Lung (tissue), 12 donors: ENCODE results near the gene GAN. TPM values are rescaled to one million over a fixed set of nuclear protein-coding genes. Genes with fewer than 3 reads are reported as not detected.

ENCODE experiments used
- ATAC-seq: fragments of 200-7000 bp; cut with Tn5 transposase; one replicate; pipeline ENCODE4 v1.9.1; 2020; ENCODE audit warnings: moderate number of reproducible peaks; ENCODE audit not compliant: insufficient read depth, low FRiP score
- DNase-seq, 3 donors: peaks; one replicate each; pipeline ENCODE4 v3.0.0-alpha.2; 2013 to 2017
- H3K27ac ChIP-seq, 2 donors: one replicate each; pipeline ENCODE4 v1.5.1; 2013; ENCODE audit warnings: mild to moderate bottlenecking in 2 of 2, moderate library complexity in 2 of 2, control low read depth in 1 of 2, inconsistent platforms in 1 of 2, low read depth in 1 of 2, low read length in 1 of 2
- H3K27me3 ChIP-seq, 3 donors: one replicate each; pipeline ENCODE4 v1.5.1; 2013; ENCODE audit warnings: low read length in 2 of 3; ENCODE audit not compliant: control insufficient read depth in 3 of 3, insufficient read depth in 3 of 3
- H3K36me3 ChIP-seq, 4 donors: one replicate each; pipeline ENCODE4 v1.5.1; 2013; ENCODE audit warnings: low read length in 4 of 4, mild to moderate bottlenecking in 1 of 4, moderate library complexity in 1 of 4; ENCODE audit not compliant: control insufficient read depth in 4 of 4, insufficient read depth in 4 of 4
- H3K4me1 ChIP-seq, 5 donors: one replicate each; pipeline ENCODE4 v1.5.1; 2013; ENCODE audit warnings: low read length in 5 of 5, mild to moderate bottlenecking in 2 of 5, moderate library complexity in 1 of 5; ENCODE audit not compliant: control insufficient read depth in 5 of 5, insufficient read depth in 5 of 5
- H3K4me3 ChIP-seq: one replicate; pipeline ENCODE4 v1.5.1; 2013; ENCODE audit warnings: mild to moderate bottlenecking, control low read depth, moderate library complexity
- H3K9ac ChIP-seq, 2 donors: one replicate each; pipeline ENCODE4 v1.5.1; 2013; ENCODE audit warnings: low read length in 2 of 2, control low read depth in 1 of 2; ENCODE audit not compliant: insufficient read depth in 1 of 2
- H3K9me3 ChIP-seq, 4 donors: one replicate each; pipeline ENCODE4 v1.5.1; 2013; ENCODE audit warnings: low read length in 3 of 4, mild to moderate bottlenecking in 1 of 4, moderate library complexity in 1 of 4; ENCODE audit not compliant: control insufficient read depth in 4 of 4, insufficient read depth in 3 of 4
- WGBS, 2 donors: extraction: QIAGEN DNeasy Blood & Tissue Kit; methylation state at CpG; one replicate each; pipeline ENCODE4 v1.1.7; 2013; 5-methylcytosine and 5-hydroxymethylcytosine counted together
- polyA plus RNA-seq, 2 donors: library from polyadenylated mRNA; stranded (reverse); fragments of 200-250 nt; gene quantifications; one replicate each; pipeline ENCODE4 v1.2.1, GENCODE V29; 2013
- total RNA-seq, 2 donors: library from RNA; depleted of rRNA in 1 of 2; stranded (reverse); fragments of >200 nt in 1 of 2; gene quantifications; one replicate each; pipeline ENCODE4 v1.2.1, GENCODE V29; 2014 to 2021
- TF ChIP-seq, protein P1 (sequence below): IDR thresholded peaks from 2 replicates; pipeline ENCODE4 v1.5.1; 2012; ENCODE audit warnings: mild to moderate bottlenecking; ENCODE audit errors: control extremely low read depth, extremely low read depth
- donor health status: control.
- donor health status: control.
- donor health status: Bipolar disorder and iron deficiency.
- donor health status: healthy.
- donor health status: DM: yes; HTN: yes; CAD: no.

The GAN gene
- total and polyA plus RNA-seq, 4 donors, result 0.76 to 9.0 (median 4.4) TPM

DNA sequence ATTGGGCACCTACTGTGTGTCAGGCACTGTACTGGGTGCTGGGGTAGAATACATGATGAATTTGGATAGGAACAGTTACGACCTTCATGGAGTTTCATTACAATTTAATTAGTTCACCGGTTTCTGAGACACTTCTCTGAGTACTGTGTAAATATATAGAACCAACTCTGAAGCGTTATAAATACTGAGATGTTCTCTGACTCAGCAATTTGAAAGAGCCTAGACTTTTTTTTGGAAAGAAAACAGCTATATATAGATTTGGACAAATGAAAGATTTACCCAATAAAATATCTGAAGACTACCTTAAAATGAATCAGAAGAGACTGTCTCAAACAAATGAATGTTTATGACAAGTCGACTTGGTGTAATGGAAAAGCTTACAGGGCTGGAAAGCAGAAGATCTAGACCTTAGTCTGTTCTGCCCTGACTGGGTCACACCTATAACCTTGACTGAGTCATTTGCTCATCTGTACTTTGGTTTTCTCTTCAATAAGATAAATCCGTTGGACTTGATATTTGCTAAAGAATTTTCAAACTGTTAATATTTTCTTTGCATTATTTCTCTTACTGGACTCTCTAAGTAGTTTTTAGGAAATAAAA is 4.6 kb upstream of the GAN start:
- H3K4me3 ChIP-seq, result no peak overlapping the region
- ATAC-seq, result no peak
- H3K36me3 ChIP-seq, result peaks cover 0 to 4% (median 0%) of the 10 kb centered on the region in 4 donors
- no peak overlapping the region for H3K27ac ChIP-seq
- 80 to 82% methylated on average over 5 of the region's 5 CpGs for WGBS, 2 donors
- H3K4me1 ChIP-seq, result peaks cover 7 to 12% (median 9%) of the 10 kb centered on the region in 5 donors
- H3K9ac ChIP-seq, result no peak overlapping the region
- DNase-seq, result no peak
- TF ChIP-seq, protein P1, sequence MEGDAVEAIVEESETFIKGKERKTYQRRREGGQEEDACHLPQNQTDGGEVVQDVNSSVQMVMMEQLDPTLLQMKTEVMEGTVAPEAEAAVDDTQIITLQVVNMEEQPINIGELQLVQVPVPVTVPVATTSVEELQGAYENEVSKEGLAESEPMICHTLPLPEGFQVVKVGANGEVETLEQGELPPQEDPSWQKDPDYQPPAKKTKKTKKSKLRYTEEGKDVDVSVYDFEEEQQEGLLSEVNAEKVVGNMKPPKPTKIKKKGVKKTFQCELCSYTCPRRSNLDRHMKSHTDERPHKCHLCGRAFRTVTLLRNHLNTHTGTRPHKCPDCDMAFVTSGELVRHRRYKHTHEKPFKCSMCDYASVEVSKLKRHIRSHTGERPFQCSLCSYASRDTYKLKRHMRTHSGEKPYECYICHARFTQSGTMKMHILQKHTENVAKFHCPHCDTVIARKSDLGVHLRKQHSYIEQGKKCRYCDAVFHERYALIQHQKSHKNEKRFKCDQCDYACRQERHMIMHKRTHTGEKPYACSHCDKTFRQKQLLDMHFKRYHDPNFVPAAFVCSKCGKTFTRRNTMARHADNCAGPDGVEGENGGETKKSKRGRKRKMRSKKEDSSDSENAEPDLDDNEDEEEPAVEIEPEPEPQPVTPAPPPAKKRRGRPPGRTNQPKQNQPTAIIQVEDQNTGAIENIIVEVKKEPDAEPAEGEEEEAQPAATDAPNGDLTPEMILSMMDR, result no peak
- H3K27me3 ChIP-seq, result no peaks in the 10 kb centered on the region
- no peaks in the 10 kb centered on the region for H3K9me3 ChIP-seq

DNA sequence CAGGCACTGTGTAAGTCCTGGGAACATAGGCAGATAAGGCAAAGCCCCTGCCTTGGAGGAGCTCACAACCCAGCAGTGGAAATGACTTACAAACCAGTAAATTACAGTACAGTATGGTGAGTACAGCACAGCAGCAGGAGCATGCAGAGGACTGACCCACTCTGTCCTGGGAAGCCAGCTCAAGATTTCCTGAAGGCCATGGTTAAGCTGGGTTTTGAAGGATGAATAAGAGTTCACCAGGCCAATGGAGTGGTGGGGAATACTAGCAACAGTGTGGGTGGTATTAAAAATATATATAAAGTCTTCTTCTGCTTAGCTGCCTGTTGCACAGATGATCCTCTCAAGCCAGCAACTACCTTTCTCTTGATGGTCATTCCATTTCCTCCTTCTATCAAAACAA is 3.0 kb upstream of the GAN start:
- no peaks in the 10 kb centered on the region for H3K9me3 ChIP-seq

DNA sequence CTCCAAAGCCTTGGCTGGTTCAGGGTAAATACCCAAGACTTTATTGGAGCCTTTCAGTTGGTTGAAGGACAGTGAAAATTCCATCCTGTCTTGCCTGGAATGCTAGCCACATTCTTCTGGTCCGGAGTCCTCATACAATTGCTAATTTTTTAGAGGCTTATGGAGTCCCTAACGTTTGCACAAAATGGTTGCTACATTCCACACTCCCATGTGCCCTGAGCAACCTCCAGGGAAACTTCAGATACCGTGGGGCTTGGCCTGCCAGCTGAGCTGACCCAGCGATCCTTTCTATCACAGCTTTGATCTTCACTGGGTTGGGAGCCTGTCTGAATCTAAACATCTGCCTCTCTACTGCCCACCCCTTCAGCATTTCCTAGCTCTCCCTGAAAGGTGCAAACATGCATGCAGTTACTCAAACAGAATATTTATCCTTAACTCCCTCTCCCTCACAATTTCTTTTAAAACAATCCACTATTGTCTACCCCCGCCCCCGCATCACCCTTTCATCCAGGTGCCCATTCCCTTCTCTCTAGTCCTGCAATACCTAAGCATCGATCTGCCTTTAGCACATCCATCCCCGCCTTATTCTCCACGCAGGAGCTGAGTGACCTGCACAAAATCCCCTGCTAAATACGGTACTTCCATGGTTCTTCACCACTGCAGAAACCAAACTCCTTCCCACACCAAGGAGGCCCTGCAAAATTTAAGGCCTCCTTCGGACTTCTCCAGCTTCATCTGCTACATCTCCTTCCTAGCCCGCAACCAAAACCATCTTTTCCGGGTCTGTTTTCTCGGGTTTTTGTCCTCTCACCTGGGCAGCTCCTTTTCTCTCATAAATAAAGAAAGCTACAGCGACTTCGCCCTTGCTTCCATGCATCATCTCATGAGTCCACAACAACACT is 810 bp upstream of the GAN start:
- DNase-seq (peak in 1 of 3 donors; percentile 13), ATAC-seq (no peak)
- Histone ChIP-seq H3K27me3 (no peaks in the 10 kb centered on the region), H3K9me3 (no peaks in the 10 kb centered on the region), H3K36me3 (peaks cover 0 to 4% (median 0%) of the 10 kb centered on the region in 4 donors), H3K9ac (peak overlapping the region; percentile 63 to 95), H3K4me3 (peak overlapping the region; percentile 98), H3K27ac (peak overlapping the region; percentile 38 to 74), H3K4me1 (peaks cover 7 to 15% (median 10%) of the 10 kb centered on the region in 5 donors)
- 5 to 7% methylated on average over 16 of the region's 16 CpGs for WGBS, 2 donors
- TF ChIP-seq, protein P1, result no peak

More for the DNA sequence above, 3.0 kb upstream of the GAN start:
- no peak for ATAC-seq
- peaks cover 7 to 15% (median 14%) of the 10 kb centered on the region in 5 donors for H3K4me1 ChIP-seq
- TF ChIP-seq, protein P1, result no peak
- H3K27me3 ChIP-seq, result no peaks in the 10 kb centered on the region
- no peak overlapping the region for H3K9ac ChIP-seq
- H3K36me3 ChIP-seq, result peaks cover 0 to 4% (median 0%) of the 10 kb centered on the region in 4 donors
- H3K27ac ChIP-seq, result no peak overlapping the region
- H3K4me3 ChIP-seq, result no peak overlapping the region
- no peak for DNase-seq
